Body of pancreas (tissue), 4 donors: ENCODE measurements around the gene TRAPPC12. TPM values are rescaled to one million over a fixed set of nuclear protein-coding genes. Genes with fewer than 3 reads are reported as not detected.

Experiments
- ATAC-seq: fragments of 150-250 bp; one replicate; pipeline ENCODE4 v1.9.1; 2016
- DNase-seq, 4 donors: peaks; one replicate each; pipeline ENCODE4 v3.0.0-alpha.2; 2019
- H3K27ac ChIP-seq, 4 donors: fragments of 200-600 bp; sonication (generic); 1 replicate in 3 of 4; 2 replicates in 1 of 4; pipeline versions ENCODE4 v1.5.1 to v1.6.1; 2016 to 2019; ENCODE audit warnings: mild to moderate bottlenecking in 1 of 4, mixed read lengths in 1 of 4, moderate library complexity in 1 of 4
- H3K27me3 ChIP-seq, 2 donors: fragments of 200-600 bp; sonication (generic); one replicate each; pipeline ENCODE4 v1.6.0; 2016; ENCODE audit warnings: mild to moderate bottlenecking in 1 of 2
- H3K36me3 ChIP-seq, 2 donors: fragments of 200-600 bp; sonication (generic); replicated peaks in 1 of 2; 2 replicates each; pipeline ENCODE4 v1.5.1; 2016; ENCODE audit warnings: low read depth in 2 of 2; ENCODE audit not compliant: insufficient read depth in 1 of 2
- H3K4me1 ChIP-seq: fragments of 200-600 bp; sonication (generic); one replicate; pipeline ENCODE4 v1.6.0; 2016
- H3K4me3 ChIP-seq, 2 donors: fragments of 200-600 bp; sonication (generic); 1 replicate in 1 of 2; 2 replicates in 1 of 2; pipeline ENCODE4 v1.5.1; 2016 to 2019
- H3K9me3 ChIP-seq, 3 donors: fragments of 200-600 bp; sonication (generic); 1 replicate in 2 of 3; 2 replicates in 1 of 3; pipeline ENCODE4 v1.5.1; 2016
- CTCF ChIP-seq, 7 experiments: fragments of 450-650 bp in 4 of 7; fragments of 200-600 bp in 3 of 7; sonication (generic) in 3 of 7; IDR thresholded peaks; one replicate each; pipeline ENCODE4 v1.5.1; 2016 to 2019; ENCODE audit warnings: antibody characterized with exemption in 7 of 7
- POLR2A ChIP-seq, 3 donors: fragments of 450-650 bp; IDR thresholded peaks; one replicate each; pipeline ENCODE4 v1.6.1; 2016; ENCODE audit warnings: antibody characterized with exemption in 3 of 3, mild to moderate bottlenecking in 2 of 3
- WGBS, 2 donors: methylation state at CpG; one replicate each; pipeline ENCODE4 v1.1.5; 2017; 5-methylcytosine and 5-hydroxymethylcytosine counted together
- intact Hi-C: fragments of 100-400 bp; cut with DNase I; formaldehyde crosslinking; loops from one replicate; pipeline ENCODE4 v1.15.1; 2023
- total RNA-seq, 2 donors: library from RNA; depleted of rRNA; stranded (reverse); fragments of >200 nt; gene quantifications; one replicate each; pipeline ENCODE4 v1.1.0, GENCODE V29; 2016

TRAPPC12 gene
- total RNA-seq, 2 donors from 2014 or later = 43.1 to 134 TPM

GRCh38 chr2:3338340-3338739, 41.2 kb upstream of the TRAPPC12 start:
- TF ChIP-seq CTCF (IDR thresholded peaks at IDR 0.05) (no peak), POLR2A (IDR thresholded peaks at IDR 0.05) (no peak)
- Histone ChIP-seq H3K9me3 (no peaks in the 10 kb centered on the region), H3K27me3 (no peaks in the 10 kb centered on the region), H3K27ac (no peak overlapping the region), H3K4me3 (no peak overlapping the region), H3K36me3 (no peaks in the 10 kb centered on the region), H3K4me1 (no peaks in the 10 kb centered on the region)
- intact Hi-C loops = no loop called here
- ATAC-seq (no peak), DNase-seq (no peak)
- WGBS, 2 donors = 85 to 89% methylated on average over 10 of the region's 10 CpGs

- 95 to 100% methylated on average over 7 to 10 of the region's 10 CpGs for WGBS, 2 donors
- TF ChIP-seq CTCF (IDR thresholded peaks at IDR 0.05) (no peak), POLR2A (IDR thresholded peaks at IDR 0.05) (no peak)
- no peaks in the 10 kb centered on the region for H3K27me3 ChIP-seq
- no peak overlapping the region for H3K27ac ChIP-seq
- no peak overlapping the region for H3K4me3 ChIP-seq
- intact Hi-C loops = no loop called here
- H3K36me3 ChIP-seq = no peaks in the 10 kb centered on the region
- H3K9me3 ChIP-seq = no peaks in the 10 kb centered on the region
- no peaks in the 10 kb centered on the region for H3K4me1 ChIP-seq
- no peak for ATAC-seq
- DNase-seq = no peak
Measured at GRCh38 chr2:3340144-3340543, 39.4 kb upstream of the TRAPPC12 start.

GRCh38 chr2:3341336-3341735, 38.2 kb upstream of the TRAPPC12 start:
- 95 to 97% methylated on average over 8 of the region's 8 CpGs for WGBS, 2 donors
- Histone ChIP-seq H3K9me3 (no peaks in the 10 kb centered on the region), H3K4me3 (no peak overlapping the region), H3K4me1 (no peaks in the 10 kb centered on the region), H3K36me3 (no peaks in the 10 kb centered on the region), H3K27ac (no peak overlapping the region), H3K27me3 (no peaks in the 10 kb centered on the region)
- ATAC-seq = no peak
- TF ChIP-seq POLR2A (IDR thresholded peaks at IDR 0.05) = no peak
- TF ChIP-seq CTCF (IDR thresholded peaks at IDR 0.05) = no peak
- DNase-seq = no peak
- intact Hi-C loops = no loop called here

- no peak for DNase-seq
- TF ChIP-seq CTCF (IDR thresholded peaks at IDR 0.05) (no peak), POLR2A (IDR thresholded peaks at IDR 0.05) (no peak)
- Histone ChIP-seq H3K4me3 (no peak overlapping the region), H3K27me3 (no peaks in the 10 kb centered on the region), H3K4me1 (no peaks in the 10 kb centered on the region), H3K36me3 (no peaks in the 10 kb centered on the region), H3K9me3 (no peaks in the 10 kb centered on the region), H3K27ac (no peak overlapping the region)
- WGBS, 2 donors = 90 to 95% methylated on average over 9 of the region's 9 CpGs
- no peak for ATAC-seq
- intact Hi-C loops = no loop called here
Measured at GRCh38 chr2:3342324-3342723, 37.2 kb upstream of the TRAPPC12 start.

- Histone ChIP-seq H3K4me1 (no peaks in the 10 kb centered on the region), H3K36me3 (no peaks in the 10 kb centered on the region), H3K4me3 (no peak overlapping the region), H3K27ac (no peak overlapping the region), H3K27me3 (no peaks in the 10 kb centered on the region), H3K9me3 (no peaks in the 10 kb centered on the region)
- TF ChIP-seq CTCF (IDR thresholded peaks at IDR 0.05) (no peak), POLR2A (IDR thresholded peaks at IDR 0.05) (no peak)
- DNase-seq (no peak), ATAC-seq (no peak)
- WGBS, 2 donors = 90 to 93% methylated on average over 11 of the region's 11 CpGs
- intact Hi-C loops = no loop called here
Measured at GRCh38 chr2:3343012-3343411, 36.5 kb upstream of the TRAPPC12 start.
